Breast epithelium (tissue), 4 donors: ENCODE measurements around the gene ANKRD18B. TPM values are rescaled to one million over a fixed set of nuclear protein-coding genes. Genes with fewer than 3 reads are reported as not detected.
"Not testable (repeated sequence)": the region's sequence is repeated elsewhere in the genome, so short reads cannot be mapped to it uniquely, and the experiment has no call there.

Experiments
- DNase-seq, 2 donors: peaks; one replicate each; pipeline ENCODE4 v3.0.0-alpha.2; 2019; ENCODE audit warnings: low spot score in 2 of 2
- H3K27ac ChIP-seq, 2 donors: fragments of 200-600 bp; sonication (generic) in 1 of 2; one replicate each; pipeline ENCODE4 v1.5.1; 2016 to 2019; ENCODE audit warnings: mild to moderate bottlenecking in 1 of 2
- H3K27me3 ChIP-seq, 2 donors: fragments of 200-600 bp; sonication (generic) in 1 of 2; one replicate each; pipeline versions ENCODE4 v1.5.1 to v1.6.0; 2017 to 2019; ENCODE audit warnings: control low read depth in 1 of 2, mild to moderate bottlenecking in 1 of 2
- H3K36me3 ChIP-seq: fragments of 200-600 bp; one replicate; pipeline ENCODE4 v1.5.1; 2019
- H3K4me1 ChIP-seq, 2 donors: fragments of 200-600 bp; sonication (generic); one replicate each; pipeline ENCODE4 v1.5.1; 2016 to 2019; ENCODE audit warnings: control low read depth in 1 of 2
- H3K4me3 ChIP-seq, 3 donors: fragments of 200-600 bp; sonication (generic); 1 replicate in 2 of 3; 2 replicates in 1 of 3; pipeline ENCODE4 v1.5.1; 2016 to 2019; ENCODE audit warnings: mild to moderate bottlenecking in 3 of 3, moderate library complexity in 2 of 3
- H3K9me3 ChIP-seq, 2 donors: fragments of 200-600 bp; sonication (generic) in 1 of 2; one replicate each; pipeline ENCODE4 v1.5.1; 2016 to 2019; ENCODE audit warnings: control low read depth in 1 of 2
- intact Hi-C: fragments of 100-400 bp; cut with DNase I; formaldehyde crosslinking; loops from one replicate; pipeline ENCODE4 v1.15.1; 2023; ENCODE audit warnings: low total_unique reads
- total RNA-seq, 3 donors: library from RNA; depleted of rRNA; stranded (reverse); fragments of >200 nt; gene quantifications; one replicate each; pipeline ENCODE4 v1.1.0, GENCODE V29; 2016

Gene ANKRD18B
- total RNA-seq, 3 donors from 2014 or later = not detected

DNA sequence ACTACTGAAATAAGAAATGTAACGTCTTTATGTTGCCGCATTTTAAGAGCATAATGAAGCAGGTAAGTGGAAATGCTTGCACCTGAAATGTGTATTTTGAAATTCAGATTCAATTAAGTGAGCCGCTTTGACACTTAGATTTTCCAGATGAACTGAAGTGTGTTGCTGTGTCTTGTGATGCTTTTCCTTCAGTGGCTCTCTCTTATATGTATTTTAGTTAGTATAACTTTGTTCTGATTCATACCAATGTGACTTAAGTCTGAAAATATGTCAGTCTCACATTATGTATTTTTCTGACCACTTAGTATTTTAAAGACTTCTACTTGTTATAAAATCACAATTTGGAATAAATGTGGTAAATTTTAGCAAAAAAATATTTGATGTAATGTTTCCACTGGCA, 25.4 kb downstream of the ANKRD18B start:
- H3K27me3 ChIP-seq, H3K9me3 ChIP-seq, DNase-seq, H3K36me3 ChIP-seq, intact Hi-C loops, H3K4me3 ChIP-seq, H3K4me1 ChIP-seq, H3K27ac ChIP-seq: not testable (repeated sequence)

DNA sequence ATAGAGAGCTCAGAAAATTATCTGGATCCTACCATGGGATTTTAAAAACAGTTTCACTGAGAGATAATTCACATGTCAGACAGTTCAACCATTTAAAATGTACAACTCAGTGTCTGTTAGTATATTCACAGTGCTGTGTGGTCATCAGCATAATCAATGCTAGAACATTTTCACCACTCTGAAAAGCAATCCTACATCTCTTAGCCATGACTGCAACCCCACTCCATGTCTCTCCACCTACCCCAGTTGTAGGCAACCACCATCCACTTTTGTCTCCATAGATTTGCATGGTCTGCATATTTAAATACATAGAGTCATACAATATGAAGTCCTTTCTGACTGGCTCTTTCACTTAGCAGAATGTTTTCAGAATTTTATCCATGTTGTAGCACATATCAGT, 27.1 kb downstream of the ANKRD18B start:
- intact Hi-C loops, H3K27me3 ChIP-seq, H3K4me3 ChIP-seq, H3K27ac ChIP-seq, DNase-seq, H3K36me3 ChIP-seq, H3K9me3 ChIP-seq, H3K4me1 ChIP-seq: not testable (repeated sequence)

DNA sequence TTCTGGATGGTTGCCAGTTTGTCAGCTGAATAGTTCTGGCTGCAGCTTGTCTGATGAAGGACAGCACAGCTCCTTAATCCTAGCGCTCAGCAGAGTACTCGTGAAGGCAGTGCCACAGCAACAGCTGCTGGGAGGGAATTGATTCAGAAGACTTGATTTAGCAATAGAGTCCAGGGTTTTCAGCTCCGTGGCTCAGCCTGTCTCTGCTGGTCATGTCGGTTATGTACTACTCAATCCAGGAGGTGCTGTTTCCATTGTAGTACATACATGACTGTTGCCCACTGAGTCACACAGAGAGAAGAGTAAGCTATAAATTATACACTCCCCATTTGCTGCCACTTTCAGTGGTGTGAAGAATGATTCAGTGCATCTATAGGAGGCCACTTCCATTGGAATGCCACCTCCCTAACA, 28.3 kb downstream of the ANKRD18B start:
- H3K27me3 ChIP-seq, H3K4me3 ChIP-seq, H3K9me3 ChIP-seq, intact Hi-C loops, H3K4me1 ChIP-seq, H3K27ac ChIP-seq, DNase-seq, H3K36me3 ChIP-seq: not testable (repeated sequence)

DNA sequence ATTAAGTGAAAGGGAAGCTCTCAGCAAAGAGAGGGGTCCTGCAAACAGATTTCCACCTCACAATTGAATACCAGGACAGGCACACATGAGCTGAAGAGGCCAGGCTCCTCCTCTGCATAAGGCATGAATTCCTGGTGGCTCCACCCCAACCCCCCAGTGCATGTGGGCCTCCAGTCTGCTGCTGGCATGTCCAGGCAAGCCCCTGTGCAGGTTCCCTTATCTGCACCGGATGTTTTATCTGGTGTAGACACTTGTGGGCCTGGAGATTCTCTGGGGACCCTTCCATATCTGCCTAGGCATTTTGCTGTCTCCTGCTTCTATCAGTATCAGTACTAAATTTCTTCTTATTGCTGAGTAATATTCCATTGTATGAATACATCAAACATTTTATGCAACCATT, 36.2 kb downstream of the ANKRD18B start:
- intact Hi-C loops, H3K9me3 ChIP-seq, H3K27me3 ChIP-seq, H3K4me1 ChIP-seq, H3K4me3 ChIP-seq, DNase-seq, H3K27ac ChIP-seq, H3K36me3 ChIP-seq: not testable (repeated sequence)

DNA sequence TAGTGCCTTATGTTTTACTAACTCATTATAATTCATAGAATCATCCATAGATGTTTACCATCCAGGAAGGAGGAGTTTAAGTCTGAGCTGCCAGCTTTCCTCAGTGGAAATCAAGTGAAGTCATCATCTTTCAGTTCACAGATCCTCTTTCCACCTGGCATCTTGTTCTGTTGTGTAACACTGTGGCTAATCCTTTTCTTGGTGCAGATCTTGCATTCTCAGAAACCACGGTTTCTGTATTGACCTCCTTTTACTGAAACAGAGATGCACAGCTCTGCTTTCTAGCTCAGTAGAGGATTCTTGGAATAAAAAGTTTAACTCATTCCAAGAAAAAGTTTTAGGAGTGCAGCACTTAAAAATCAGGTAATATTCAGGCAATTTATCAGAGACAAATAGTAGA, 38.1 kb downstream of the ANKRD18B start:
- H3K27ac ChIP-seq, H3K36me3 ChIP-seq, H3K9me3 ChIP-seq, H3K27me3 ChIP-seq, intact Hi-C loops, H3K4me3 ChIP-seq, H3K4me1 ChIP-seq, DNase-seq: not testable (repeated sequence)

DNA sequence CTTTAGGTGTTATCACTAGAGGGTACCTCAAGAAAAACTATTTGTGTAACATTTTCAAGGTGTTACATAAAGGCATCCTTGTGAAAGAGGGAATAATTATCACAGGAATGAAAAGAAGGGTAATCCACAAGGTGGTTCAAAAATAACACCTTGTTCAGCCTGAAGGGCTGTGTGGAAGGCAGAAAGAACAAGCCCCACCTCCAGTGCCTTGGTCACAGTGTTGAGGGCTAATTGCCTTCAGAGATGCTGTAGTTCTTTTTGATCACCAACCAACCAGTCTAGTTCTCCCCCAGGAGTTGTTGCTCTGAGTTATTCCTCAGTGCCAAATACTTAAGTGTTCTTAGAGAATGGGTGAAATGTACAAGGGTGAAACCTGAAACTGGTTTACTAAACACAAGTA, 43.7 kb downstream of the ANKRD18B start:
- H3K27me3 ChIP-seq, H3K9me3 ChIP-seq, intact Hi-C loops, DNase-seq, H3K36me3 ChIP-seq, H3K4me1 ChIP-seq, H3K27ac ChIP-seq, H3K4me3 ChIP-seq: not testable (repeated sequence)

DNA sequence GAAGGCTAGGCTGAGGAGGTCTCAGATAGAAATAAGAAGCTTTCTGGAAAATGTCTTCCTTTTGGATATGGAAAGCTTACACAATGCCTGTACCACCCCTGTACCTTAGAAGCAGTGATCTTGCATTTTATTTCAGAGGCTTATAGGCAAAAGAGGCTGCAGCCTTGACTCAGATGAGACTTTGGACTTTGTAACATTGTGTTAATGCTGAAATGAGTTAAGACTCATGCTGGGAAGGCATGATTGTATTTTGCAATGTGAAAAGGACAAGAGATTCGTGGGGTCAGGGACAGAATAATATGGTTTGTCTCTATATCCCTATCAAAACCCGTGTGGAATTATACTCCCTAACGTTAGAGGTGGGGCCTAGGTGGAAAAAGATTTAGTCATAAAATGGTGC, 53.7 kb downstream of the ANKRD18B start:
- H3K9me3 ChIP-seq, H3K27ac ChIP-seq, H3K4me1 ChIP-seq, H3K36me3 ChIP-seq, H3K27me3 ChIP-seq, intact Hi-C loops, H3K4me3 ChIP-seq, DNase-seq: not testable (repeated sequence)

DNA sequence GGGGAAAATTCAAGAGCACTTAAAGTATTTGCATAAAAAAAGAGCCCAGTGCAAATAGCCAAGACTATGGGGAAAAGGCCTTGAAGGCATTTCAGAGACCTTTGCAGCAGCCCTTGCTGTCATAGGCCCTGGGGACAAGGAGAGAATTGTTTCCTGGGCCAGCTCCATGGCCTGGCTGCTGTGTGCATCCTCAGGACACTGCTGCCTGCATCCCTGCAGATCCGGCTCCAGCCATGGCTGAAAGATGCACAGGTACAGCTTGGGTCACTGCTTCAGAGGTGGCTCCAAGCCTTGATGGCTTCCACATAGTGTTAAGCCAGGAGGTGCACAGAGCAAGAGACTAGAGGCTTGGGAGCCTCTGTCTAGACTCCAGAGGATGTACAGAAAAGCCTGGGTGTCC, 55.9 kb downstream of the ANKRD18B start:
- H3K4me3 ChIP-seq, intact Hi-C loops, DNase-seq, H3K9me3 ChIP-seq, H3K36me3 ChIP-seq, H3K27ac ChIP-seq, H3K27me3 ChIP-seq, H3K4me1 ChIP-seq: not testable (repeated sequence)

DNA sequence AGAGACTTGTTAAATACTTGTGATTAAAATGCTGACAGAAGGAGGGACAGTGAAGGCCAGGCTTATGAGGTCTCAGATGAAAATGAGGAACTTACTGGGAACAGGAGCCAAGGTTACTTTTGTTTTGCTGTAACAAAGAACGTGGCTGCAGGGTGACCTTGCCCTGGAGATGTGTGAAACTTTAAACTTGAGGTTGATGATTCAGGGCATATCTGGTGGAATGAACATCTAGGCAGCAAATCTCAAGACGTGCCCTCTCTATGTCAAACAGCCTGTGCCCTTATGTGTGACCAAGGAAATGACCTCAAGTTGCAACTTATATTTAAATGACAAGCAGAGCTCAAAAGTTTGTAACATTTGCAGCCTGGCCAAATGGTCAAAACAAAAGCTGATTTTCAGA, 58.6 kb downstream of the ANKRD18B start:
- H3K27ac ChIP-seq, H3K36me3 ChIP-seq, DNase-seq, H3K4me3 ChIP-seq, H3K27me3 ChIP-seq, H3K4me1 ChIP-seq, intact Hi-C loops, H3K9me3 ChIP-seq: not testable (repeated sequence)

DNA sequence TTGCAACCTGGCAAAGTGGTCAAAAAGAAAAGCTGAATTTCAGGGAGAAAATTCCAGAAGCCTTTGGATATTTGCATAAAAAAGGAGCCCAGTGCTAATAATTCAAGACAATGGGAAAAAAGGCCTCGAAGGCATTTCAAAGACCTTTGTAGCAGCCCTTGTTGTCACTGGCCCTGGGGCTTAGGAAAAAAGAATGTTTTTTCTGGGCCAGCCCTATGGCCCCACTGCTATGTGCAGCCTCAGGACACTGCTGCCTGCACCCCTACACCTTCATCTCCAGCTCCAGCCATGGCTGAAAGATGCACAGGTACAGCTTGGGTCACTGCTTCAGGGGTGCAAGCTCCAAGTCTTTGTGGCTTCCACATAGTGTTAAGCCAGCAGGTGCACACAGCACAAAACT, 62.1 kb downstream of the ANKRD18B start:
- H3K27ac ChIP-seq, H3K4me1 ChIP-seq, H3K4me3 ChIP-seq, H3K27me3 ChIP-seq, intact Hi-C loops, H3K36me3 ChIP-seq, H3K9me3 ChIP-seq, DNase-seq: not testable (repeated sequence)

DNA sequence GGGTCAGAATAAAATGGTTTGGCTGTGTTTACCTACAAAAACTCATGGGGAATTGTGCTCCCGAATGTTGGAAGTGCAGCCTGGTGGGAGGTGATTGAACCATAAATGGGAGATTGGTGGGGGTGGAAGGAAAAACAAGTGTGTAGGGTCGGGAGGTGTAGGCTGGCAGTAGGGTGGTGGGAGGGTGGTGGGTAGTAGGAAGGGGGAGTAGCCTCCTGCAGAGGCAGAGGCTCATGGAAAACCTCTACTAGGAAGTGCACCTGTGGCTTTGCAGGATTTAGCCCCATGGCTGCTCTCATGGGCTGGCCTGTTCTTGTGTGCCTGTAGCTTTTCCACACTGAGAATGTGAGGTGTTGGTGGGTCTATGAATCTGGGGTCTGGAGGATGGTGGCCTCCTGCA, 63.7 kb downstream of the ANKRD18B start:
- intact Hi-C loops, H3K27ac ChIP-seq, DNase-seq: not testable (repeated sequence)

DNA sequence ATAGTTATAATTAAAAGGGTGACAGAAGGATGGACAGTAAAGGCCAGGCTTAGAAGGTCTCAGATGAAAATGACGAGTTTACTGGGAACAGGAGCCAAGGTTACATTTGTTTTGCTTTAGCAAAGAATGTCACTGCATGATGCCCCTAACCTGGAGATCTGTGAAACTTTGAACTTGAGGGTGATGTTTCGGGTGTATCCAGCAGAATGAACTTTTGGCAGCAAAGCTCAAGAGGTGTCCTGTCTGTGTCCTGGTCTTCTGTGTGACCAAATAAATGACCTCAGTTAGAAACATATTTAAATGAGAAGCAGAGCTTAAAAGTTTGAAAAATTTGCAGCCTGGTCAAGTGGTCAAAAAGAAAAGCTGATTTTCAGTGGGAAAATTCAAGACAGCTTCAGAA, 64.8 kb downstream of the ANKRD18B start:
- H3K4me1 ChIP-seq, DNase-seq, intact Hi-C loops, H3K27me3 ChIP-seq, H3K27ac ChIP-seq, H3K9me3 ChIP-seq, H3K36me3 ChIP-seq, H3K4me3 ChIP-seq: not testable (repeated sequence)

More for the DNA sequence above, 63.7 kb downstream of the ANKRD18B start:
- H3K4me1 ChIP-seq, H3K4me3 ChIP-seq, H3K36me3 ChIP-seq, H3K27me3 ChIP-seq, H3K9me3 ChIP-seq: not testable (repeated sequence)

DNA sequence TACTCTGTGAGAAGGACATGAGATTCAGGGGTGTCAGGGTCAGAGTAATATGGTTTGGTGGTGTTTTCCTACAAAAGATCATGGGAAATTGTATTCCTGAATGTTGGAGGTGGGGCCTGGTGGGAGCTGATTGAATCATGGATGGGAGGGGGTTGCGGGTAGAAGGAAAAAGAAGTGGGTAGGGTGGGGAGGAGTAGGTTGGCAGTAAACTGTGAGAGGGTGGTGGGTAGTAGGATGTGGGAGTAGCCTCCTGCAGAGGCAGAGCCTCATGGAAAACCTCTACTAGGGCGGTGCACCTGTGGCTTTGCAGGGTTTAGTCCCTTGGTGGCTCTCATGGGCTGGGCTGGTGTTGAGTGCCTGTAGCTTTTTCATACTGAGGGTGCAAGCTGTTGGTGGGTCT, 66.8 kb downstream of the ANKRD18B start:
- H3K27ac ChIP-seq, H3K4me3 ChIP-seq, H3K36me3 ChIP-seq, intact Hi-C loops, H3K27me3 ChIP-seq, H3K9me3 ChIP-seq, H3K4me1 ChIP-seq, DNase-seq: not testable (repeated sequence)

DNA sequence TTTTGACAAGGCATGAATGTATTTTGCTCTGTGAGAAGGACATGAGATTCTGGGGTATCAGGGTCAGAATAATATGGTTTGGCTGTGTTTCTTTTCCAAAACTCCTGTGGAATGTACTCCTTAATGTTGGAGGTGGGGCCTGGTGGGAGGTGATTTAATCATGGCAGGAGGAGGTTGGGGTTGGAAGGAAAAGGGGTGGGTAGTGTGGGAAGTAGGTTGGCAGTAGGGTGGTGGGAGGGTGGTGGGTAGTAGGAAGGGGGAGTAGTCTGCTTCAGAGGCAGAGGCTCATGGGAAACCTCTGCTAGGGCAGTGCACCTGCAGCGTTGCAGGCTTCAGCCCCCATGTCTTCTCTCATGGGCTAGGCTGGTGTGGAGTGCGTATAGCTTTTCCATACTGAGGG, 72.9 kb downstream of the ANKRD18B start:
- H3K27ac ChIP-seq, intact Hi-C loops, DNase-seq, H3K4me3 ChIP-seq, H3K27me3 ChIP-seq, H3K9me3 ChIP-seq, H3K36me3 ChIP-seq, H3K4me1 ChIP-seq: not testable (repeated sequence)

DNA sequence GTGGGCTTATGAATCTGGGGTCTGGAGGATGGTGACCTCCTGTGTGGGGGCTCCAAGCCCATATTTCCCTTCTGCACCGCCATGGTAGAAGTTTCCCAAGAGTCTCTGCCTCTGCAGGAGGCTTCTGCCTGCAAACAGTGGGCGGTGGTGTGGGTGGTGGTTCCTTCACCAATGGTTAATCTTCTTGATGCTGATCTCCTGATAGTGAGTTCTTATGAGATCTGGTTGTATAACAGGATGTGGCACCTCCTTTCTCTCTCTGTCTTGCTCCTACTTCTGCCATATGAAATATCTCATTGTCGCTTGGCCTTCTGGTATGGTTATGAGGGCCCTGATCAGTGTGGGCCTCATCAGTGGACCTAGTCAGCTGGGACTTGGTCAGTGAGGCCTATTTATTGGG, 73.3 kb downstream of the ANKRD18B start:
- H3K9me3 ChIP-seq, H3K27ac ChIP-seq, H3K4me3 ChIP-seq, H3K36me3 ChIP-seq, H3K4me1 ChIP-seq, H3K27me3 ChIP-seq, intact Hi-C loops, DNase-seq: not testable (repeated sequence)
